Panc1 (cell line): Measurements from ENCODE around the gene POLR3F. TPM values are rescaled to one million over a fixed set of nuclear protein-coding genes. Genes with fewer than 3 reads are reported as not detected.
"Not testable (repeated sequence)": the region's sequence is repeated elsewhere in the genome, so short reads cannot be mapped to it uniquely, and the experiment has no call there.

ENCODE experiments used
- ATAC-seq: fragments of 200-7000 bp; cut with Tn5 transposase; 2 replicates; pipeline ENCODE4 v1.9.1; 2020; ENCODE audit warnings: mild to moderate bottlenecking, moderate library complexity
- BruUV-seq: library from RNA; stranded (reverse); fragments of 400-500 nt; replicated peaks from 2 replicates; lab custom pipeline; 2021; lab: Mats Ljungman, UMichigan
- CTCF ChIA-PET: fragments of 300-600 bp; sonication (Branson Sonifier 250); formaldehyde crosslinking; loops from one replicate; lab custom pipeline; 2022; ENCODE audit warnings: antibody characterized with exemption; lab: Charles Lee
- POLR2A ChIA-PET: fragments of 300-600 bp; sonication (Branson Sonifier 250); formaldehyde crosslinking; loops from one replicate; lab custom pipeline; 2022; ENCODE audit warnings: antibody characterized with exemption; lab: Charles Lee
- DNase-seq: peaks from one replicate; pipeline ENCODE4 v3.0.0-alpha.2; 2010; ENCODE audit warnings: low read depth, low spot score
- H3K27ac ChIP-seq: 2 replicates; pipeline ENCODE4 v1.5.1; 2011; ENCODE audit warnings: mild to moderate bottlenecking, low read length, inconsistent platforms
- H3K27me3 ChIP-seq: fragments of 200-500 bp; sonication (Bioruptor generic); 2 replicates; pipeline ENCODE4 v1.6.0; 2014; ENCODE audit warnings: low read length, inconsistent platforms; ENCODE audit not compliant: control insufficient read depth, insufficient read depth
- H3K36me3 ChIP-seq: fragments of 200-500 bp; sonication (Bioruptor generic); 2 replicates; pipeline ENCODE4 v1.5.1; 2014; ENCODE audit warnings: inconsistent platforms, mild to moderate bottlenecking, low read length, moderate library complexity; ENCODE audit not compliant: control insufficient read depth, insufficient read depth
- H3K4me1 ChIP-seq: 2 replicates; pipeline ENCODE4 v1.5.1; 2011; ENCODE audit warnings: inconsistent platforms, mild to moderate bottlenecking, low read length, moderate library complexity; ENCODE audit not compliant: control insufficient read depth, insufficient read depth
- H3K4me3 ChIP-seq, 2 experiments: 2 replicates each; pipeline ENCODE4 v1.5.1; 2011 to 2012; ENCODE audit warnings: low read depth in 2 of 2, low read length in 2 of 2, mild to moderate bottlenecking in 2 of 2, inconsistent platforms in 1 of 2, moderate library complexity in 1 of 2
- H3K9me3 ChIP-seq: fragments of 200-500 bp; sonication (Bioruptor generic); 2 replicates; pipeline ENCODE4 v1.5.1; 2014; ENCODE audit warnings: low read depth, mild to moderate bottlenecking, inconsistent platforms, low read length, moderate library complexity; ENCODE audit not compliant: control insufficient read depth, insufficient read depth
- POLR2AphosphoS5 ChIP-seq: IDR thresholded peaks from 2 replicates; pipeline ENCODE4 v1.6.1; 2012; ENCODE audit warnings: mild to moderate bottlenecking, low read depth, low read length, moderate library complexity
- SIN3A ChIP-seq: IDR thresholded peaks from 2 replicates; pipeline ENCODE4 v1.6.1; 2012; ENCODE audit warnings: low read depth, mild to moderate bottlenecking, low read length, moderate library complexity, borderline replicate concordance; ENCODE audit not compliant: insufficient read depth
- TCF7L2 ChIP-seq: IDR thresholded peaks from 2 replicates; pipeline ENCODE4 v1.6.1; 2011; ENCODE audit warnings: mild to moderate bottlenecking, low read depth, low read length, inconsistent platforms
- in situ Hi-C: cut with HindIII; loops from 2 replicates; pipeline ENCODE4 v1.10.0; 2016; ENCODE audit warnings: low sequenced_read_pairs, low pct_unique_long_range_greater_than_20kb
- intact Hi-C: fragments of 100-400 bp; cut with micrococcal nuclease; formaldehyde crosslinking; loops from one replicate; pipeline ENCODE4 v1.10.0; 2022; ENCODE audit not compliant: unreplicated experiment
- total RNA-seq: library from RNA; stranded (reverse); gene quantifications from one replicate; pipeline ENCODE4 v1.2.1, GENCODE V29; 2021; ENCODE audit not compliant: unreplicated experiment
- TF ChIP-seq, protein P1 (sequence below): fragments of 450-650 bp; IDR thresholded peaks from 2 replicates; pipeline ENCODE4 v1.5.1; 2017; ENCODE audit warnings: mild to moderate bottlenecking
- TF ChIP-seq, protein P2 (sequence below), 2 experiments: IDR thresholded peaks; 2 replicates each; pipeline ENCODE4 v1.6.1; 2011 to 2012; ENCODE audit warnings: low read depth in 2 of 2, control low read depth in 1 of 2, low read length in 1 of 2, mild to moderate bottlenecking in 1 of 2, moderate library complexity in 1 of 2; ENCODE audit not compliant: insufficient read depth in 1 of 2

The POLR3F gene
- total RNA-seq, 1 experiment from 2014 or later: 11.1 TPM

DNA sequence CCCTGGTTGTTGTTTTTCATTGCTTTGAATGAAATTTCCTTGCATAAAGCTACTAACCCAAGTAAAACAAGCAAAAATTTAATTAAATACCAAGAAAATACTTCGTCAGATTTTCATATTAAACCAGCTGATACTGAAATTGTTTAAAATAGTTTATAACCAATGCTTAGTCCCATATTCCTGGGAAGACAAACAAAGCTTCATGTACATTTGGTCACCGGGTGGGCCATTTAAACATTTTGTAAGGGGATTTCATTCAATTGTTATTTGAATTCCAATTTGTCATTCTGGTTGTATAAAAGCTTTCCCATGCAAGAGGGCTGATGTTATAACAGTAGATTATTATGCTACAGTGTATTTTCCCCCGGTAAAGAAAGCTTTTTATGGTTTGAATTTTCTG, 30.4 kb downstream of the POLR3F start:
- Histone ChIP-seq H3K4me3 (no peak overlapping the region), H3K4me1 (peaks cover 8% of the 10 kb centered on the region; the same call in 1 of the 2 replicates), H3K9me3 (no peaks in the 10 kb centered on the region), H3K27ac (no peak overlapping the region), H3K27me3 (no peaks in the 10 kb centered on the region), H3K36me3 (peaks cover 2% of the 10 kb centered on the region; the same call in 1 of the 2 replicates)
- intact Hi-C loops (no loop called here), in situ Hi-C loops (no loop called here)
- ChIA-PET CTCF (interaction anchor here (0.6 kb wide), 1 partner anchor 16 kb away, joined by 7 read pairs; no protein-coding TSS in a partner anchor), POLR2A (interaction anchor here (2.9 kb wide), 1 partner anchor 9 kb away, joined by 17 read pairs; the partner anchor contains the start of gene SEC23B)
- BruUV-seq: no TSS peak
- no peak for ATAC-seq
- DNase-seq: no peak
- TF ChIP-seq, protein P1, sequence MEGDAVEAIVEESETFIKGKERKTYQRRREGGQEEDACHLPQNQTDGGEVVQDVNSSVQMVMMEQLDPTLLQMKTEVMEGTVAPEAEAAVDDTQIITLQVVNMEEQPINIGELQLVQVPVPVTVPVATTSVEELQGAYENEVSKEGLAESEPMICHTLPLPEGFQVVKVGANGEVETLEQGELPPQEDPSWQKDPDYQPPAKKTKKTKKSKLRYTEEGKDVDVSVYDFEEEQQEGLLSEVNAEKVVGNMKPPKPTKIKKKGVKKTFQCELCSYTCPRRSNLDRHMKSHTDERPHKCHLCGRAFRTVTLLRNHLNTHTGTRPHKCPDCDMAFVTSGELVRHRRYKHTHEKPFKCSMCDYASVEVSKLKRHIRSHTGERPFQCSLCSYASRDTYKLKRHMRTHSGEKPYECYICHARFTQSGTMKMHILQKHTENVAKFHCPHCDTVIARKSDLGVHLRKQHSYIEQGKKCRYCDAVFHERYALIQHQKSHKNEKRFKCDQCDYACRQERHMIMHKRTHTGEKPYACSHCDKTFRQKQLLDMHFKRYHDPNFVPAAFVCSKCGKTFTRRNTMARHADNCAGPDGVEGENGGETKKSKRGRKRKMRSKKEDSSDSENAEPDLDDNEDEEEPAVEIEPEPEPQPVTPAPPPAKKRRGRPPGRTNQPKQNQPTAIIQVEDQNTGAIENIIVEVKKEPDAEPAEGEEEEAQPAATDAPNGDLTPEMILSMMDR: no peak
- TF ChIP-seq TCF7L2: no peak
- TF ChIP-seq SIN3A: no peak
- TF ChIP-seq, protein P2, sequence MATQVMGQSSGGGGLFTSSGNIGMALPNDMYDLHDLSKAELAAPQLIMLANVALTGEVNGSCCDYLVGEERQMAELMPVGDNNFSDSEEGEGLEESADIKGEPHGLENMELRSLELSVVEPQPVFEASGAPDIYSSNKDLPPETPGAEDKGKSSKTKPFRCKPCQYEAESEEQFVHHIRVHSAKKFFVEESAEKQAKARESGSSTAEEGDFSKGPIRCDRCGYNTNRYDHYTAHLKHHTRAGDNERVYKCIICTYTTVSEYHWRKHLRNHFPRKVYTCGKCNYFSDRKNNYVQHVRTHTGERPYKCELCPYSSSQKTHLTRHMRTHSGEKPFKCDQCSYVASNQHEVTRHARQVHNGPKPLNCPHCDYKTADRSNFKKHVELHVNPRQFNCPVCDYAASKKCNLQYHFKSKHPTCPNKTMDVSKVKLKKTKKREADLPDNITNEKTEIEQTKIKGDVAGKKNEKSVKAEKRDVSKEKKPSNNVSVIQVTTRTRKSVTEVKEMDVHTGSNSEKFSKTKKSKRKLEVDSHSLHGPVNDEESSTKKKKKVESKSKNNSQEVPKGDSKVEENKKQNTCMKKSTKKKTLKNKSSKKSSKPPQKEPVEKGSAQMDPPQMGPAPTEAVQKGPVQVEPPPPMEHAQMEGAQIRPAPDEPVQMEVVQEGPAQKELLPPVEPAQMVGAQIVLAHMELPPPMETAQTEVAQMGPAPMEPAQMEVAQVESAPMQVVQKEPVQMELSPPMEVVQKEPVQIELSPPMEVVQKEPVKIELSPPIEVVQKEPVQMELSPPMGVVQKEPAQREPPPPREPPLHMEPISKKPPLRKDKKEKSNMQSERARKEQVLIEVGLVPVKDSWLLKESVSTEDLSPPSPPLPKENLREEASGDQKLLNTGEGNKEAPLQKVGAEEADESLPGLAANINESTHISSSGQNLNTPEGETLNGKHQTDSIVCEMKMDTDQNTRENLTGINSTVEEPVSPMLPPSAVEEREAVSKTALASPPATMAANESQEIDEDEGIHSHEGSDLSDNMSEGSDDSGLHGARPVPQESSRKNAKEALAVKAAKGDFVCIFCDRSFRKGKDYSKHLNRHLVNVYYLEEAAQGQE (IDR thresholded peaks at IDR 0.05; ENCODE audit: insufficient read depth in 1 of 2, low read depth in 2 of 2, low read length in 1 of 2): no peak

DNA sequence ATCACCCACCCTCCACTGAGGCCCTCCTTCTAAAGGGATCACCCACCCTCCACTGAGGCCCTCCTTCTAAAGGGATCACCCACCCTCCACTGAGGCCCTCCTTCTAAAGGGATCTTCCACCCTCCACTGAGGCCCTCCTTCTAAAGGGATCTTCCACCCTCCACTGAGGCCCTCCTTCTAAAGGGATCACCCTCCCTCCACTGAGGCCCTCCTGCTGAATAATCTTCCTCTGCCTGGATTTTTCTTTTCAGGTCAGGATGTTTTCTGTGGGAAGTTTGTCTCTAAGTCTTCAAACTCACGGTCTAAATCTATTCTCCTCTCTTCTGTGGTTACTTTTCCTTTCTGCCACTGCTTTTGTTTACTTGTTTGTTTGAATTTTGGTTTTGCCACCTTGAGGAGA, 34.5 kb downstream of the POLR3F start:
- in situ Hi-C loops, H3K36me3 ChIP-seq, H3K4me1 ChIP-seq, H3K9me3 ChIP-seq, H3K27ac ChIP-seq, BruUV-seq, intact Hi-C loops, CTCF ChIA-PET, H3K4me3 ChIP-seq, H3K27me3 ChIP-seq, ATAC-seq, DNase-seq, POLR2A ChIA-PET: not testable (repeated sequence)

DNA sequence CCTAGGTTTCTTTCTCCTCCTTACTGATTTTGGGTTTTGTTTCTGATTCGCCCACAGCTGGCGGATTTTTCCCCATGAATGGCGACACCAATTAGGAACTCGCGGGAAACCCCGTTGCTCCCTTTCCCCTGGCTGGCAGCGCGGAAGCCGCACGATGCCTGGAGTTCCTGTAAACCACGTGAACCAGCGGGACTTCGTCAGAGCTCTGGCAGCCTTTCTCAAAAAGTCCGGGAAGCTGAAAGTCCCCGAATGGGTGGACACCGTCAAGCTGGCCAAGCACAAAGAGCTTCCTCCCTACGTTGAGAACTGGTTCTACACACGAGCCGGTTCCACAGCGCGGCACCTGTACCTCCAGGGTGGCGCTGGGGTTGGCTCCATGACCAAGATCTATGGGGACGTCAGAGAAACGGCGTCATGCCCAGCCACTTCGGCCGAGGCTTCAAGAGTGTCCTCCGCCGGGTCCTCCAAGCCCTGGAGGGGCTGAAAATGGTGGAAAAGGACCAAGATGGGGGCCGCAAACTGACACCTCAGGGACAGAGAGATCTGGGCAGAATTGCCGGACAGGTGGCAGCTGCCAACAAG, 37.4 kb downstream of the POLR3F start:
- TF ChIP-seq, protein P1: no peak
- TF ChIP-seq TCF7L2: no peak
- TF ChIP-seq, protein P2 (IDR thresholded peaks at IDR 0.05; ENCODE audit: insufficient read depth in 1 of 2, low read depth in 2 of 2, low read length in 1 of 2): no peak
- TF ChIP-seq POLR2AphosphoS5: no peak
- no peak for TF ChIP-seq SIN3A
- Histone ChIP-seq H3K36me3 (peaks cover 3% of the 10 kb centered on the region; the same call in 1 of the 2 replicates), H3K27me3 (no peaks in the 10 kb centered on the region), H3K4me1 (peaks cover 8% of the 10 kb centered on the region; the same call in 1 of the 2 replicates), H3K27ac (no peak overlapping the region), H3K4me3 (no peak overlapping the region), H3K9me3 (no peaks in the 10 kb centered on the region)
- ChIA-PET CTCF (no interaction called here), POLR2A (no interaction called here)
- BruUV-seq: no TSS peak
- in situ Hi-C loops: no loop called here
- intact Hi-C loops: no loop called here
- ATAC-seq (no peak), DNase-seq (no peak)
